NCI-H146 treated with DMSO at 0.1 percent for 48 hours (cell line): ENCODE results near the gene BCL7C.
"Not testable (repeated sequence)": the region's sequence is repeated elsewhere in the genome, so short reads cannot be mapped to it uniquely, and the experiment has no call there.

Source experiments
- DNase-seq: peaks from one replicate; lab custom pipeline; 2025; ENCODE audit not compliant: unreplicated experiment; lab: John Stamatoyannopoulos, UW

The BCL7C gene

GRCh38 chr16:30893744-30894539, at the start of gene BCL7C:
TSS of gene BCL7C (minus strand) at chr16:30894077. CDS start at chr16:30893944, 133 bp downstream.
- DNase-seq = peak; percentile 73

- DNase-seq = no peak
Measured at GRCh38 chr16:30942426-30942806, 48.5 kb upstream of the BCL7C start.

GRCh38 chr16:30941600-30942425, 47.9 kb upstream of the BCL7C start:
- DNase-seq = peak; percentile 50

- DNase-seq = not testable (repeated sequence)
Measured at GRCh38 chr16:30939571-30939970, 45.7 kb upstream of the BCL7C start.

GRCh38 chr16:30937692-30938091, 43.8 kb upstream of the BCL7C start:
- DNase-seq = no peak

- DNase-seq = no peak
Measured at GRCh38 chr16:30934827-30935557, 41.1 kb upstream of the BCL7C start.

- DNase-seq = no peak
Measured at GRCh38 chr16:30931068-30931650, 37.3 kb upstream of the BCL7C start.

- no peak for DNase-seq
Measured at GRCh38 chr16:30930160-30930571, 36.3 kb upstream of the BCL7C start.

GRCh38 chr16:30929167-30929566, 35.3 kb upstream of the BCL7C start:
- DNase-seq = no peak

- DNase-seq = no peak
Measured at GRCh38 chr16:30928390-30928789, 34.5 kb upstream of the BCL7C start.

GRCh38 chr16:30927789-30928378, 34.0 kb upstream of the BCL7C start:
- peak; percentile 66 for DNase-seq

GRCh38 chr16:30926937-30927788, 33.3 kb upstream of the BCL7C start:
- no peak for DNase-seq

GRCh38 chr16:30925995-30926811, 32.3 kb upstream of the BCL7C start:
- no peak for DNase-seq

GRCh38 chr16:30925632-30925987, 31.7 kb upstream of the BCL7C start:
- DNase-seq = no peak

GRCh38 chr16:30924913-30925631, 31.2 kb upstream of the BCL7C start:
- DNase-seq = no peak

- DNase-seq = peak; percentile 10
Measured at GRCh38 chr16:30924076-30924912, 30.4 kb upstream of the BCL7C start.

- no peak for DNase-seq
Measured at GRCh38 chr16:30923554-30924075, 29.7 kb upstream of the BCL7C start, which contains the start of gene FBXL19. TSS of gene FBXL19 (plus strand) at chr16:30923572. CDS start at chr16:30925755, 2,183 bp downstream.
